ENCODE results near the gene GMPS.
"Not testable (repeated sequence)": the region's sequence is repeated elsewhere in the genome, so short reads cannot be mapped to it uniquely, and the experiment has no call there.

Gene GMPS

DNA sequence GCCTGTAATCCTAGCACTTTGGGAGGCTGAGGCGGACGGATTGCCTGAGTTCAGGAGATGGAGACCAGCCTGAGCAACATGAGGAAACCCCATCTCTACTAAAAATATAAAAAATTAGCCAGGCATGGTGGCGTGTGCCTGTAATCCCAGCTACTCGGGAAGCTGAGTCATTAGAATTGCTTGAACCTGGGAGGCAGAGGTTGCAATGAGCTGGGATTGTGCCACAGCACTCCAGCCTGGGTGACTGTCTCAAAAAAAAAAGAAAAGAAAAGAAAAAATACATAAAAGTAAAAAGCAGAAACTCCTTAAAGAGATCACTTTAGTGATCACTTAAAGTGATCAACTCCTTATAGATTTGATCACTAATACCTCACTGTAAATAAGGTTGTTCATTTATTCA is 78.0 kb downstream of the GMPS start:
- Histone ChIP-seq H3K4me1 (ENCODE audit: control insufficient read depth, insufficient read depth, low read length) (peaks cover 19% of the 10 kb centered on the region), H3K36me3 (ENCODE audit: control insufficient read depth, insufficient read depth, low read length) (no peaks in the 10 kb centered on the region), H3K4me3 (ENCODE audit: low read depth, low read length) (no peak overlapping the region), H3K9ac (ENCODE audit: low read depth, low read length) (no peak overlapping the region), H3K9me3 (ENCODE audit: control insufficient read depth, insufficient read depth, low read length) (no peaks in the 10 kb centered on the region), H3K27ac (ENCODE audit: low read depth, low read length) (no peak overlapping the region), H3K27me3 (ENCODE audit: control insufficient read depth, insufficient read depth, low read length) (no peaks in the 10 kb centered on the region)

DNA sequence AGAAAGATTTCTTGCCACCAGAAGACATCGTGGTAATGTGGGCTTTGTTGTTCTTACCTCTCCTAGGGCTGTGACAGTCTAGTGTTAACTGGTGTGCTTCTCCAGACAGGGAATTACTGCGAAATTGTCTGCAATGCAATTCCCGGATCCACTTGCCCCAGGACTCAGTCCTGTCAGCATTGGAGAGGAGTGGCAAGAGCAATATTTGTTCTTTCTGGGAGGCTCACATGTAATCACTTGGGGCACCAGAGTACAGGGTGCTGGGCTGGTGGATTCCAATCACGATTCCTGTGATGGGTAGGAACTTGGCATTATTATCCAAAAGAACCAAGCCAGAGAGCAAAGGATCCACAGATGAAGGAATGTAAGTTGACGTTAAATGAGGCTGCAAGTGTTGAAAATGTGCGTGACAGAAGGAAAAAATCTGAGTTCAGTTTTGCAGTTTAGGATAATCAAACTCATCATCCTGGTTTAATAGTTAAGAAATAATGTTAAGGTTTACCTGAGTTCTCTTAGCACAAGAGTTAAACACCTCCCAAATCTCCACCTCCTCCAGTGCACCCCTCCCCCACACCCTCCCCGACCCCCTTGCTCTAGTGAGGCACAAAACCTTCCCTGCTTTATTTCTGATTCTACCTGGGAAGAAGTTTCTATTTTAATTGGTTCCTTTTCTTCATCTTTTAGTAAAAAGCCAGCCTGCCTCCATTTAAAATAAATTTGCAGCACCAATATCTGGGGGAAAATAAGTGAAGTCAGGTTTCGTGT is 79.2 kb downstream of the GMPS start:
- H3K4me1 ChIP-seq (ENCODE audit: control insufficient read depth, insufficient read depth, low read length), result peaks cover 19% of the 10 kb centered on the region

DNA sequence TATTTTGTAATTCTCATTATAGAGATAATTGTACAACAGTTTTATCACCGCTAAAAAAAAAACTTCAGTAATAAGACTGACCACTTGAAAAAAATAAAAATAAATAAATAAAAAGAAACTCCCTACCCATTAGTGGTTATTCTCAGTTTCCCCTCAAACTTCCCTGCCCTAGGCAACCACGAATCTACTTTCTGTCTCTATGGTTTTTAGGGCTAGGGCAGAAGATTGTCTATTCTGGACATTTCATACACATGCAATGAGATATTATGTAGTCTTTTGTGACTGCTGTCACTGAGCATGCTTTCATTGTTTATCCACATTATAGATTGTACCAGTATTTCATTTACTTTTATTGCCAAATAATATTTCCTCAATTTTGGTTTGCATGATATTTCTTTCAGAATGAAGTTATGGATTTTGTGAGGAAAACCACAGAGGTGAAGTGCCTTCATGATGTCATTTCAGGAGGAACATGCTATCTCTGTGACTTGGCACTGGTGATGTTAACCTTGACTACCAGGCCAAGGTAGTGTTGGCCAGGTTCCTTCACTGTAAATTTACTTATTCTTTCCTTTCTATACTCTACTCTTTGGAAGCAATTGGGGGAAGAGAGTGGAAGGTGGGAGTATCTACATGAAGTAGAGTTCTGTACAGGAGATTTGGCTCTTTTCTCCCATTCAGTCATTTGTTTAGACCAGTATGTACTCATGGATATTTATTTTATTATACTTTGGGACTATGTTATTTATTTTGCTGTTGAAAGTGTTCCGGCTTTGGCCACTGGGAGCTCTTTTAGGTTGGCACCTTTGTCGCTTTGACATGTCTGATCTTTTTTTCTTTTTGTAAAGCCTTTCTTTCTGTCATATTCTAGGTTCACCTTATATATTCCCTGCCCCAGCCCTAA is 86.3 kb downstream of the GMPS start:
- Histone ChIP-seq H3K36me3 (ENCODE audit: control insufficient read depth, insufficient read depth, low read length) (no peaks in the 10 kb centered on the region), H3K4me3 (ENCODE audit: low read depth, low read length) (no peak overlapping the region), H3K27me3 (ENCODE audit: control insufficient read depth, insufficient read depth, low read length) (no peaks in the 10 kb centered on the region), H3K9me3 (ENCODE audit: control insufficient read depth, insufficient read depth, low read length) (no peaks in the 10 kb centered on the region), H3K4me1 (ENCODE audit: control insufficient read depth, insufficient read depth, low read length) (peaks cover 6% of the 10 kb centered on the region; the same call in 1 of the 2 replicates), H3K27ac (ENCODE audit: low read depth, low read length) (no peak overlapping the region), H3K9ac (ENCODE audit: low read depth, low read length) (no peak overlapping the region)

More for the DNA sequence above, 79.2 kb downstream of the GMPS start:
- no peak overlapping the region for H3K27ac ChIP-seq (ENCODE audit: low read depth, low read length)
- H3K4me3 ChIP-seq (ENCODE audit: low read depth, low read length), result no peak overlapping the region; the same call in 1 of the 2 replicates
- H3K27me3 ChIP-seq (ENCODE audit: control insufficient read depth, insufficient read depth, low read length), result no peaks in the 10 kb centered on the region
- H3K9me3 ChIP-seq (ENCODE audit: control insufficient read depth, insufficient read depth, low read length), result no peaks in the 10 kb centered on the region
- H3K9ac ChIP-seq (ENCODE audit: low read depth, low read length), result no peak overlapping the region
- no peaks in the 10 kb centered on the region for H3K36me3 ChIP-seq (ENCODE audit: control insufficient read depth, insufficient read depth, low read length)

DNA sequence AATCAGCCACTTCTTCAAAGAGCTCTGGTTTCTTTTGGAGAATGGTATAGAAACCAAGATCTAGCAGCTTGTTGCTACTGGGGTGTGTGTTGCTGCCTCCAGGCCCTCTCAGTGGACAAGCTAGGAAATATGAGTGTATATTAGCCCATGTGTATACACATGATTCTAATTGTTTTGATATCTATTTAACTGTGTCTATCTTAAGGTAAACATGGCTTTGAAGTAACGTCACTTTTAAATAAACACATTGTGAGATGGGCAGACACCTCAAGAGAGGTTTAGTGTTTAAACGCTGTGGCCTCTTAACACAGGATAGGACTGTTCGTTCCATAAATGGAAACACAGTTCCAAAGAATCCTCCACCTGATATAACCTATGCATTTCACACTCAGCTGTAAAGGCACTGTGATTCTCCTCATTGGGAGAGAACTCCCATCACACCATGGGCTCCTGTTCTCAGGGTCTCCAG is 87.0 kb downstream of the GMPS start:
- no peaks in the 10 kb centered on the region; the same call in 1 of the 2 replicates for H3K9me3 ChIP-seq (ENCODE audit: control insufficient read depth, insufficient read depth, low read length)
- no peak overlapping the region for H3K27ac ChIP-seq (ENCODE audit: low read depth, low read length)
- no peak overlapping the region for H3K4me3 ChIP-seq (ENCODE audit: low read depth, low read length)
- no peak overlapping the region for H3K9ac ChIP-seq (ENCODE audit: low read depth, low read length)
- H3K36me3 ChIP-seq (ENCODE audit: control insufficient read depth, insufficient read depth, low read length), result no peaks in the 10 kb centered on the region
- H3K4me1 ChIP-seq (ENCODE audit: control insufficient read depth, insufficient read depth, low read length), result no peaks in the 10 kb centered on the region
- H3K27me3 ChIP-seq (ENCODE audit: control insufficient read depth, insufficient read depth, low read length), result no peaks in the 10 kb centered on the region

DNA sequence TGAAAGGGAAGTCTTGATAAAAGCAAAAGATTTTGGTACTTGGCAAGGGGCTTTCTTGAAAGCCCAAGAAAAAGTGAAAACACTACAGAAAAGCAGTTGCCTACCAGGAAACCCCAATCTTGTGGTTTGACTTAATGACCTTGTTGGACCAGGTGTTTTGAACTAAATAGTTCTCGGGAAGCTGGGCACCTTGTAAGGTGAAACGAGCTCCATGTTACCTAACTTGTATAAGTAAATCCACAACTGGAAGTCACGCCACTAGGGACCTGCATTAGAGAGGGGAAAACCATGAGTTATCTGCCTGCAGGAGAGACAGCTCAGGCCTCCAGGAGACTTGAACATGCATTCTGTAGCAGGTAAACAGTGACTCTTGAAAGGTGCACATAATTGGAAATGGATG is 88.2 kb downstream of the GMPS start:
- H3K36me3 ChIP-seq (ENCODE audit: control insufficient read depth, insufficient read depth, low read length), result no peaks in the 10 kb centered on the region
- H3K9me3 ChIP-seq (ENCODE audit: control insufficient read depth, insufficient read depth, low read length), result no peaks in the 10 kb centered on the region; the same call in 1 of the 2 replicates
- no peak overlapping the region for H3K4me3 ChIP-seq (ENCODE audit: low read depth, low read length)
- H3K9ac ChIP-seq (ENCODE audit: low read depth, low read length), result no peak overlapping the region
- H3K4me1 ChIP-seq (ENCODE audit: control insufficient read depth, insufficient read depth, low read length), result no peaks in the 10 kb centered on the region
- no peaks in the 10 kb centered on the region for H3K27me3 ChIP-seq (ENCODE audit: control insufficient read depth, insufficient read depth, low read length)
- no peak overlapping the region for H3K27ac ChIP-seq (ENCODE audit: low read depth, low read length)

DNA sequence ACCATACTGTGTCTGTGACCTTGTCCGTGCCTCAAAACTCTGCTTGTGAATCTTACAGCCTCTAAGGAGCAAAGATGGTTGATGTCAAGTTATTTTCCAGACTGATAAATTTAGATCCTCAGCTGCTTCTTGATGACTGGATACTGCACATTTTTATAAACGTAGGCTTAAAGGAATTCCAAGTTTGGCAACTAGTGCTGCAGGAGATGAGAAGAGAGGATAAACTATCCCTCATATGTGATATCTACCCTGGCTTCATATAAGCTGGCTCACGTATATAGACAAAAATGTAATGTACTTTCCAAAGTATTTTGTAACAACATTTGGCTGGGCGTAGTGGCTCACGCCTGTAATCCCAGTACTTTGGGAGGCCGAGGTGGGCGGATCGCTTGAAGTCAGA is 89.6 kb downstream of the GMPS start:
- Histone ChIP-seq H3K27me3 (ENCODE audit: control insufficient read depth, insufficient read depth, low read length) (no peaks in the 10 kb centered on the region), H3K4me1 (ENCODE audit: control insufficient read depth, insufficient read depth, low read length) (no peaks in the 10 kb centered on the region), H3K4me3 (ENCODE audit: low read depth, low read length) (no peak overlapping the region), H3K36me3 (ENCODE audit: control insufficient read depth, insufficient read depth, low read length) (no peaks in the 10 kb centered on the region), H3K9ac (ENCODE audit: low read depth, low read length) (no peak overlapping the region), H3K9me3 (ENCODE audit: control insufficient read depth, insufficient read depth, low read length) (no peaks in the 10 kb centered on the region; the same call in 1 of the 2 replicates), H3K27ac (ENCODE audit: low read depth, low read length) (no peak overlapping the region)

DNA sequence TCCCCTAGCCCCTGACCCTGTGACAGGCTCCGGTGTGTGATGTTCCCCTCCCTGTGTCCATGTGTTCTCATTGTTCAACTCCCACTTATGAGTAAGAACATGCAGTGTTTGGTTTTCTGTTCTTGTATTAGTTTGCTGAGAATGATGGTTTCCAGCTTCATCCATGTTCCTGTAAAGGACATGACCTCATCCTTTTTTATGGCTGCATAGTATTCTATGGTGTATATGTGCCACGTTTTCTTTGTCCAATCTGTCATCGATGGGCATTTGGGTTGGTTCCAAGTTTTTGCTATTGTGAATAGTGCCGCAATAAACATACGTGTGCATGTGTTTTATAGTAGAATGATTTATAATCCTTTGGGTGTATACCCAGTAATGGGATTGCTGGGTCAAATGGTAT is 90.6 kb downstream of the GMPS start:
- H3K4me1 ChIP-seq (ENCODE audit: control insufficient read depth, insufficient read depth, low read length); H3K27ac ChIP-seq (ENCODE audit: low read depth, low read length); H3K9ac ChIP-seq (ENCODE audit: low read depth, low read length); H3K4me3 ChIP-seq (ENCODE audit: low read depth, low read length); H3K27me3 ChIP-seq (ENCODE audit: control insufficient read depth, insufficient read depth, low read length); H3K36me3 ChIP-seq (ENCODE audit: control insufficient read depth, insufficient read depth, low read length); H3K9me3 ChIP-seq (ENCODE audit: control insufficient read depth, insufficient read depth, low read length): not testable (repeated sequence)

DNA sequence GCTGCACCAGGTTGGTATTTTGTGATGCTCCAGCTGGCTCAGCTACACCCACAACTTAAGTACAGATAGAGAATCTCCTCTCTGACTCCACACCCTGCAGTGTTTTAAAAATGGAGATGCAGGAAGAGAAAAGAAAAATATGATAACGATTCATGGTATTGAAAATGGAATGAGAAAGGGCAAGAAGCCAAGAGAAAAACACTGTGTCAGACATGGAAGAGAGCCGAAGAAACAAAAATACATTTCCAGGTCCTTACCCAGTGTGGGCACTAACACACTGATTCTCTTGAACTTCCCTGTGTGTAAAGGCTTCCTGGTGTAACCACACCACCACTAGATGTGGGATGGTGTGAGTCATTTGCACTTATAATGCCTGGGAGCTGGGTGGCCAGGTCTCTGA is 93.1 kb downstream of the GMPS start:
- Histone ChIP-seq H3K27ac (ENCODE audit: low read depth, low read length) (no peak overlapping the region), H3K4me3 (ENCODE audit: low read depth, low read length) (no peak overlapping the region)

DNA sequence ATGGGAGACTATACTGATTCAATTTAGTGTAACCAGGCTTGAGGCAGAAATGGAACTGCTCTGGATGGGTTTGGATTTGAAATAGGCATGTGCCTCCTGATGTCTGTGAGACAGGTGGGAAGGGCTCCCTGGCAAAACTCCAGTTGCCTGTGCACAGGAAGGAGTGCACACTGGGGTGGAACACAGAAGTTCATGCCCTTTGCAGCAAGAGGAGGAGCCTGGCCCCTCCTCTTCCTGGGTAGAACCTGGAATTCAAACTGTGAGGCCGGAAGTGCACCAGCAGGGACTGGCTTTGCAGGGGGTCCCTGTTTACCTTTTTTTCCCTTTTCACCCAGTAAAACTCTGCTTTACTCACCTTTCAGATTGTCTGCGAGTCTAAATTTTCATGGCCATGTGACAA is 99.9 kb downstream of the GMPS start:
- H3K9me3 ChIP-seq (ENCODE audit: control insufficient read depth, insufficient read depth, low read length), result no peaks in the 10 kb centered on the region; the same call in 1 of the 2 replicates
- H3K4me3 ChIP-seq (ENCODE audit: low read depth, low read length), result no peak overlapping the region
- H3K27ac ChIP-seq (ENCODE audit: low read depth, low read length), result no peak overlapping the region
- H3K9ac ChIP-seq (ENCODE audit: low read depth, low read length), result no peak overlapping the region
- H3K4me1 ChIP-seq (ENCODE audit: control insufficient read depth, insufficient read depth, low read length), result no peaks in the 10 kb centered on the region
- no peaks in the 10 kb centered on the region for H3K36me3 ChIP-seq (ENCODE audit: control insufficient read depth, insufficient read depth, low read length)
- no peaks in the 10 kb centered on the region for H3K27me3 ChIP-seq (ENCODE audit: control insufficient read depth, insufficient read depth, low read length)

More for the DNA sequence above, 93.1 kb downstream of the GMPS start:
- H3K36me3 ChIP-seq (ENCODE audit: control insufficient read depth, insufficient read depth, low read length), result no peaks in the 10 kb centered on the region
- no peaks in the 10 kb centered on the region for H3K4me1 ChIP-seq (ENCODE audit: control insufficient read depth, insufficient read depth, low read length)
- H3K27me3 ChIP-seq (ENCODE audit: control insufficient read depth, insufficient read depth, low read length), result no peaks in the 10 kb centered on the region
- H3K9ac ChIP-seq (ENCODE audit: low read depth, low read length), result no peak overlapping the region
- no peaks in the 10 kb centered on the region; the same call in 1 of the 2 replicates for H3K9me3 ChIP-seq (ENCODE audit: control insufficient read depth, insufficient read depth, low read length)

DNA sequence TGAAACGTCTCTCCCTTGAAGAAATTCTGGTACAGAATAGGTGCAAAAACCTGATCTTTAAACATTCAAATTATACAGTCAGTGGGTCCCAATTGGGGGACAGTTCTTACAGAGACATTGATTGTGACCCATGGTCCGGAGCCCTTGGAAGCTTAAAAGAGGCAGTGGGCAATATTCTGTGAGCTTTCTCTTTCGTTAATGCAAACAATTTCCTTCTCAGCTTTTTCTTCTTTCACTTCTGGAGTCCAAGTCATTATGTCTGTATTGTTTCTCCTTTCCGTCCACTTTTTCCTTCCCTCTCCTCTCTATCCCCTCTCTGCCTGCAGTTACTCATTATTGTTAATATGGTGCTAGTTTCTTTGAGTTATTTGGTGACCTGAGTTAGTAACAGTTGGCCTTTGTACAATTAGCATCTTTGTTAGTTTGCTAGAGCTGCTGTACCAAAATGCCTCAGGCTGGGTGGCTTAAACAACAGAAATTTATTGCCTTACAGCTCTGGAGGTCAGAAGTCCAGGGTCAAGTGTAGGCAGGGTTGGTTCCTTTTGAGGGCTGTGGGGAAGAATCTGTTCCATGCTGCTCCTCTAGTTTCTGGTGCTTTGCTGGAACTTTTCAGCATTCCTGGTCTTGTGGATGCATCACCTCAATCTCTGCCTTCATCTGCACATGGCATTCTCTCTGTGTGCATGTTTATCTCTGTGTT is 102.6 kb downstream of the GMPS start:
- Histone ChIP-seq H3K36me3 (ENCODE audit: control insufficient read depth, insufficient read depth, low read length) (no peaks in the 10 kb centered on the region), H3K4me3 (ENCODE audit: low read depth, low read length) (no peak overlapping the region), H3K27ac (ENCODE audit: low read depth, low read length) (no peak overlapping the region), H3K9ac (ENCODE audit: low read depth, low read length) (no peak overlapping the region), H3K27me3 (ENCODE audit: control insufficient read depth, insufficient read depth, low read length) (no peaks in the 10 kb centered on the region), H3K4me1 (ENCODE audit: control insufficient read depth, insufficient read depth, low read length) (no peaks in the 10 kb centered on the region), H3K9me3 (ENCODE audit: control insufficient read depth, insufficient read depth, low read length) (no peaks in the 10 kb centered on the region; the same call in 1 of the 2 replicates)
